Keratinocyte (primary cell): ENCODE measurements around the gene ANKRD42. TPM values are rescaled to one million over a fixed set of nuclear protein-coding genes. Genes with fewer than 3 reads are reported as not detected.
A peak's percentile ranks its signal among the peaks of the same experiment; 100 is the strongest.

Experiments used
- DNase-seq: peaks from one replicate; pipeline ENCODE4 v3.0.0-alpha.2; 2011; ENCODE audit warnings: low read depth, missing footprints, low spot score
- FAIRE-seq: peaks from 2 replicates; lab custom pipeline; 2011; peaks lifted over from hg19 to GRCh38; lab: Jason Lieb, UNC
- H2AFZ ChIP-seq: 2 replicates; pipeline ENCODE4 v1.6.0; 2012; ENCODE audit warnings: low read length, control low read depth, inconsistent platforms; ENCODE audit not compliant: control insufficient read depth
- H3K27ac ChIP-seq: 2 replicates; pipeline ENCODE4 v1.5.1; 2011; ENCODE audit warnings: low read length; ENCODE audit not compliant: control insufficient read depth, insufficient read depth
- H3K27me3 ChIP-seq: 3 replicates; pipeline ENCODE4 v1.6.0; 2011; ENCODE audit warnings: low read length; ENCODE audit not compliant: control insufficient read depth, insufficient read depth; ENCODE audit errors: extremely low read depth
- H3K36me3 ChIP-seq, 2 experiments: 2 replicates in 1 of 2; 3 replicates in 1 of 2; pipeline ENCODE4 v1.5.1; 2011; ENCODE audit warnings: low read length in 2 of 2, mild to moderate bottlenecking in 1 of 2; ENCODE audit not compliant: control insufficient read depth in 2 of 2, insufficient read depth in 2 of 2; ENCODE audit errors: extremely low read depth in 1 of 2
- H3K4me1 ChIP-seq: 3 replicates; pipeline ENCODE4 v1.5.1; 2011; ENCODE audit warnings: low read length; ENCODE audit not compliant: control insufficient read depth, insufficient read depth; ENCODE audit errors: extremely low read depth
- H3K4me2 ChIP-seq: 3 replicates; pipeline ENCODE4 v1.6.0; 2011; ENCODE audit warnings: low read depth, low read length; ENCODE audit not compliant: control insufficient read depth, insufficient read depth; ENCODE audit errors: extremely low read depth
- H3K4me3 ChIP-seq, 3 experiments: fragments of 200-600 bp in 1 of 3; sonication (generic) in 1 of 3; 2 replicates in 2 of 3; 3 replicates in 1 of 3; pipeline ENCODE4 v1.5.1; 2011 to 2016; ENCODE audit warnings: low read length in 3 of 3, mild to moderate bottlenecking in 3 of 3, control low read depth in 2 of 3, inconsistent platforms in 1 of 3, low read depth in 1 of 3, mixed read lengths in 1 of 3, mixed run types in 1 of 3, moderate library complexity in 1 of 3; ENCODE audit not compliant: control insufficient read depth in 2 of 3, insufficient read depth in 2 of 3; ENCODE audit errors: extremely low read depth in 1 of 3
- H3K79me2 ChIP-seq: 2 replicates; pipeline ENCODE4 v1.6.0; 2012; ENCODE audit warnings: low read length; ENCODE audit not compliant: control insufficient read depth, insufficient read depth
- H3K9ac ChIP-seq: 3 replicates; pipeline ENCODE4 v1.6.0; 2011; ENCODE audit warnings: low read length; ENCODE audit not compliant: control insufficient read depth, insufficient read depth; ENCODE audit errors: extremely low read depth
- H3K9me1 ChIP-seq: 3 replicates; pipeline ENCODE4 v1.6.0; 2011; ENCODE audit warnings: low read length; ENCODE audit not compliant: control insufficient read depth, insufficient read depth; ENCODE audit errors: extremely low read depth
- H3K9me3 ChIP-seq: 2 replicates; pipeline ENCODE4 v1.5.1; 2012; ENCODE audit warnings: low read depth, low read length; ENCODE audit not compliant: control insufficient read depth
- H4K20me1 ChIP-seq: 3 replicates; pipeline ENCODE4 v1.6.0; 2011; ENCODE audit warnings: low read length; ENCODE audit not compliant: control insufficient read depth, insufficient read depth; ENCODE audit errors: extremely low read depth
- EZH2 ChIP-seq: IDR thresholded peaks from one replicate; pipeline ENCODE4 v1.6.1; 2012; ENCODE audit warnings: inconsistent platforms, mild to moderate bottlenecking, low read length, moderate library complexity
- dilution Hi-C: fragments of 300-500 bp; cut with MboI; formaldehyde crosslinking; loops from one replicate; pipeline ENCODE4 v1.7.0; 2020; ENCODE audit warnings: low sequenced_read_pairs; ENCODE audit not compliant: extremely low pct_ligation_motif_present
- polyA plus RNA-seq, 5 experiments: library from polyadenylated mRNA; depleted of rRNA in 3 of 5; stranded (reverse) in 3 of 5; stranded (forward) in 1 of 5; unstranded in 1 of 5; fragments of >200 nt; gene quantifications; 1 replicate in 1 of 5; 2 replicates in 3 of 5; 3 replicates in 1 of 5; pipeline versions ENCODE4 v1.2.1 to v1.2.3, GENCODE V29; 2011 to 2012; ENCODE audit warnings: missing spikeins in 2 of 5, low read depth in 1 of 5, low replicate concordance in 1 of 5
- TF ChIP-seq, protein P1 (sequence below), 3 experiments: IDR thresholded peaks in 1 of 3; conservative IDR thresholded peaks in 1 of 3; optimal IDR thresholded peaks in 1 of 3; 2 replicates in 2 of 3; 3 replicates in 1 of 3; pipeline versions ENCODE3 to v1.5.1; 2011; ENCODE audit warnings: low read length in 3 of 3, mild to moderate bottlenecking in 3 of 3, moderate library complexity in 2 of 3, control low read depth in 1 of 3, inconsistent platforms in 1 of 3; ENCODE audit not compliant: insufficient read depth in 2 of 3; ENCODE audit errors: extremely low read depth in 1 of 3

Gene ANKRD42
- polyA plus RNA-seq, 1 donor (not counting 4 experiments of a cell fraction or from before 2014, with no cell fraction given) = 11.0 TPM

DNA sequence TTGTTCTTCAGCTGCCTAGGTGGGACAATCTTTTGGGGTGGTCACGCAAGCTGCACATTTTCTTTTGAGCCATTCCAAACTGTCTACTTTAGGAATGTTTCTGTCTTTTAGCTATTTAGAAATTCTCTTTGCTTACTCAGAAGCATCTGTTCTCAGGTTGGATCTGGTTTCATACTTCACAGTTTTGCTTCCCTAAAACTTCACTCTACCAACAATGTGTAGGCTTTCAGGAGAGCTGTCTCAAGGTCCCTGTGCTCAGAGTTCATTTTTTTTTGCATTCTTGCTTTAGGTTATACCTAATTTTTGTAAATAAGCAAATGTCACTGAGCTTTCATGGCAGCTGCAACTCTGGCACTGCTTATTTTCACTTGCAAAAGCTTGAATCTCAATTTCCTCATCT lies 55.9 kb downstream of the ANKRD42 start:
- no peaks in the 10 kb centered on the region for H3K9me3 ChIP-seq
- H3K4me1 ChIP-seq = no peaks in the 10 kb centered on the region
- no peaks in the 10 kb centered on the region for H4K20me1 ChIP-seq
- H2AFZ ChIP-seq = no peak overlapping the region
- H3K27ac ChIP-seq = no peak overlapping the region
- dilution Hi-C loops = no loop called here
- FAIRE-seq (no peak), DNase-seq (no peak)
- no peak overlapping the region for H3K9ac ChIP-seq
- H3K4me2 ChIP-seq = no peak overlapping the region
- no peak overlapping the region for H3K4me3 ChIP-seq
- no peaks in the 10 kb centered on the region for H3K9me1 ChIP-seq
- H3K36me3 ChIP-seq = no peaks in the 10 kb centered on the region
- no peaks in the 10 kb centered on the region for H3K79me2 ChIP-seq
- TF ChIP-seq EZH2 = no peak
- TF ChIP-seq, protein P1, sequence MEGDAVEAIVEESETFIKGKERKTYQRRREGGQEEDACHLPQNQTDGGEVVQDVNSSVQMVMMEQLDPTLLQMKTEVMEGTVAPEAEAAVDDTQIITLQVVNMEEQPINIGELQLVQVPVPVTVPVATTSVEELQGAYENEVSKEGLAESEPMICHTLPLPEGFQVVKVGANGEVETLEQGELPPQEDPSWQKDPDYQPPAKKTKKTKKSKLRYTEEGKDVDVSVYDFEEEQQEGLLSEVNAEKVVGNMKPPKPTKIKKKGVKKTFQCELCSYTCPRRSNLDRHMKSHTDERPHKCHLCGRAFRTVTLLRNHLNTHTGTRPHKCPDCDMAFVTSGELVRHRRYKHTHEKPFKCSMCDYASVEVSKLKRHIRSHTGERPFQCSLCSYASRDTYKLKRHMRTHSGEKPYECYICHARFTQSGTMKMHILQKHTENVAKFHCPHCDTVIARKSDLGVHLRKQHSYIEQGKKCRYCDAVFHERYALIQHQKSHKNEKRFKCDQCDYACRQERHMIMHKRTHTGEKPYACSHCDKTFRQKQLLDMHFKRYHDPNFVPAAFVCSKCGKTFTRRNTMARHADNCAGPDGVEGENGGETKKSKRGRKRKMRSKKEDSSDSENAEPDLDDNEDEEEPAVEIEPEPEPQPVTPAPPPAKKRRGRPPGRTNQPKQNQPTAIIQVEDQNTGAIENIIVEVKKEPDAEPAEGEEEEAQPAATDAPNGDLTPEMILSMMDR (optimal IDR thresholded peaks at IDR 0.05 in 1 of 3, IDR thresholded peaks at IDR 0.05 in 1 of 3, conservative IDR thresholded peaks at IDR 0.05 in 1 of 3; ENCODE audit: extremely low read depth in 1 of 3, insufficient read depth in 2 of 3, low read length in 3 of 3) = no peak
- H3K27me3 ChIP-seq = no peaks in the 10 kb centered on the region

DNA sequence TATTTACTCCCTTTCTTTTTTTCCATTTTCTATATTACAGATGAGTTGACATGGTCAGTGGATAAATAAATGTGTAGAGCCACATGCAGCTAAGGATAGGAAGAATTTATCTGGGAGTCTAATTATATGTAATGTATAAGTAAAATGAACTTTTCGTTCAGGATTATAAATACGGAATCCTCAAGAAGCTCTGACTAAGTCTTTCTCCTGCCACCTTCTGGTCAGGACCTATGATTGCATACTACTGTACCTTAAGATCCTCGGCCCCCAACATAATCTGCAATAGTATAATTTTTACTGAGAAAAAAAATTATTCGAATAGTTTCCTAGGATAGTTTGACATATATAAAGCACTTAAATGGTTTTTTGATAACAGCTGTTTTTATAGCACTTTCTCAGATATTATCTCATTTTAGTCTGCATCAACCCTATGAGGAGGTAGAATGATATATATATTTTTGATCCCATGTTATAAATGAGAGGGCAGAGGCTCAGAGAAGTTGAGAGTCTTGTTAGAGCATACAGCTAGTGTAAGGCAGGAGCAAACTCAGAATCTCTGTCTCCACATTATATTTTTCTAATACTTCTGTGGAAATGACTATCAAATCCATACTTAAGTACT lies 56.6 kb downstream of the ANKRD42 start:
- DNase-seq (no peak), FAIRE-seq (no peak)
- Histone ChIP-seq H3K9me1 (no peaks in the 10 kb centered on the region), H3K36me3 (no peaks in the 10 kb centered on the region), H3K9ac (no peak overlapping the region), H3K4me1 (no peaks in the 10 kb centered on the region), H2AFZ (no peak overlapping the region), H4K20me1 (no peaks in the 10 kb centered on the region), H3K79me2 (no peaks in the 10 kb centered on the region), H3K4me3 (no peak overlapping the region), H3K9me3 (no peaks in the 10 kb centered on the region), H3K27me3 (no peaks in the 10 kb centered on the region), H3K27ac (no peak overlapping the region), H3K4me2 (no peak overlapping the region)
- TF ChIP-seq, protein P1 (optimal IDR thresholded peaks at IDR 0.05 in 1 of 3, IDR thresholded peaks at IDR 0.05 in 1 of 3, conservative IDR thresholded peaks at IDR 0.05 in 1 of 3; ENCODE audit: extremely low read depth in 1 of 3, insufficient read depth in 2 of 3, low read length in 3 of 3) = peak; percentile 37 to 53 (median 51)
- no peak for TF ChIP-seq EZH2
- dilution Hi-C loops = no loop called here
